HPDE6-E6E7 (cell line): ENCODE data around the gene DPH3.

ENCODE experiments used
- DNase-seq: peaks from one replicate; pipeline ENCODE4 v3.0.0; 2011; ENCODE audit warnings: missing footprints; ENCODE audit errors: extremely low spot score

Gene DPH3

DNA sequence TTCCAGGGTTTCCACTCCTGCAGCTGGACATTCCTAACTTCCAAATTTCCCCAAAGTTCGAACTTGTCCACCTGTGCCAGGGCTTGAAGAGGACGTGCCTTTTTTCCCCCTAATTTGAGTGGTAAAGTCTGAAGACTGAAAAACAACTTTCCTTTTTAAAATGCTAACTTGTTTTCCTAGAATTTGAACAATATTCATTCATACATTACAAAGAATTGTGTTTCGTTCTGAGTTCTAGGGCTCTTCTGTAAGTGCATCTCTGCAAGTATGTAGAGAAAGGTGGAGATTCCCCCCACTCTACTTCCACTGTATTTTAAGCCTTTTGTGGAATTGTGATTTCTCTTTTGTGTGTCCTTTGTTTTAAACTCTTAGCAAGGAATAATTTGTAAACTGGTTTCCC is 9.4 kb downstream of the DPH3 start:
- DNase-seq, result no peak

DNA sequence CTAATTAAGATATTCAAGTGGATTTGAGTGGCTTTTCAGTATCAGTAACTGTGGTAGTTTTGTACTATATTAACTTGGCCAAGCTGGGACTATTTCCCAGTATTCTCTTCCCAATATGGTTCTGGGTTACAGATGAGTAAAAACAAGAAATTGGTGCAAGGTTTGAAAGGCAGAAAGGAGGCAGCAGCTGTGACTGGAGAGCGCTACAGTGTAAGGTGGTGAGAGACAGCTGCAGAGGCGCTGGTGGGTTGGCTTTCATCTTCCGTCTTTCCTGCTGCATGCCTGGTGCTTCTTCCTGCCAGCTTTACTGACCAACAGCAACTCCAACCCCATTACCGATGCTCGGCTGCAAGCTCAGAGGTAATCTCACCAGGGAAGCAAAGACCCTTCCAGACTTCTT is 9.8 kb downstream of the DPH3 start:
- no peak for DNase-seq

DNA sequence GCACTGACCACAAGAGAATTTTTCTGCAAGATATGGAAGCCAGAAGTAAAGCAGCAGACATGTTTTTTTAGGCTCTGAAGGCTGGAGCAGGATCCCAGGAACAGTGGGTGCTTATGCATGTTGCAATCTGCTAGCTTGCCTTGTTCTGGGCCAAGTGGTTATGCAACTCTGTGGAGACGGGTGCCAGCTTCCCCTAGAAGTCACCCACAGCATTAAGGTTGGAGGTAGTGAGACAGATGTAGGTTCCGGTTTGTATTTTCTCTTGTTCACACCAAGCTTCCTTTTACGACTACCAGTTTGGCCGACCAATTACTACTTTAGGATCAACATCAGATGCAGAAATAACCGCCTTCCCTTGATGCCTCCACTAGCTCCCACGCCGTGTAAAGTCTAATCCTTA is 11.1 kb downstream of the DPH3 start:
- no peak for DNase-seq

GRCh38 chr3:16252988-16253387 is 11.8 kb downstream of the DPH3 start:
- DNase-seq, result no peak

- no peak for DNase-seq
Measured at GRCh38 chr3:16252243-16252978, 12.3 kb downstream of the DPH3 start.

DNA sequence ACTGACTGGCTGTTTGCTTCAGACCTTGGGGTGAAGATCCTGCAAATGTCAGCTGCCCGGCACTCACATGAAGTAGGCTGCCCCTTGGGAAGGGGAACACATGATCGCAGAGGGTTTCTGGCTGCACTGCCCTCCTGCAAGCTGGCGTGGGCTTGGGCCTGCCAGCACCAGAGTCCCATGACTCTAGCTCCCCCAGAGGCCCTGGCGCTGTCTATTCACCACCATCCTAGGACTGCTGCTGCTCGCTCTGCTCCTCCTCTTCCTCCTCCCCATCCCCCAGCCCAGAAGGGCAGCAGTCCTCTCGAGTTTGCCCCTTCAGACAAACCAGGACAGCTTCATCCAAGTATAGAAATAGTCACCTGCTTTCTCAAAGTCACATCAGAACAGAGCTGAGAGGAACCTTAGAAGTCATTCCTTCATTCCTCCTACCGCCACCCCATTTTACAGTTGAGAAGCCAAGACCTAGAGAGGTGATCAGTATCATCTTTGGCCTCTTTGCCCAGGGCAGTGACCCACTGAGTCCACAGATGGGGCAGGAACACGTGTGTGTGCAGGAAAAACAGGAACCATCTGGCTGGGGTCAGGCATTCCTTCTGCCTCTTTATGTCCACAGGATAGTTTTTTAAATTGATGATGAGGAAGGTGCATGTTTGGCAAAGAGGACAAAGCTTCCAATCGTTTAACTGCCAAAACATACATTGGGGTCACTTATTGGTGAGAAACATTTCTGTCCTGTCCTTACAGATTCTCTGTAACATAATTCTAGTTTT is 13.2 kb downstream of the DPH3 start:
- no peak for DNase-seq

- no peak for DNase-seq
Measured at GRCh38 chr3:16249886-16250285, 14.9 kb downstream of the DPH3 start.

GRCh38 chr3:16249336-16249735 is 15.4 kb downstream of the DPH3 start:
- DNase-seq, result no peak

DNA sequence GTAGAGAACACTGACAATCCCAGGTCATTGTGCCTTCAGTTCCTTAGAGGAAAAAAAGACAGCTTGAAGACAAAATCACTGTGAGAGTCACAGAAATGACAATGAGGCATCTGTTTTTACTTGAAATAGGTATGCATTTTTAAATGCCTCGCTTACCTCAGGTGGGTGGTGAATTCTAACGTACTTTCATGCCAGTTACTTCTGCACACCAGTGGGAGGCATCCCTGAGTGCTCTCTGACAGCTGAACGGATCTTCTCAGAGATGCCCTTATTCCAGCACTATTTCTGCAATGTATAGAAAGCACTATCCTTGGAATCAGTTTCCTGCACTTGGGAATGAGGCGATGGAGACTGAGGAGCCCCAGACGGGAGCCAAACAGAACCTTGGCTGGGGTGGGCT is 16.2 kb downstream of the DPH3 start:
- no peak for DNase-seq

GRCh38 chr3:16247282-16248061 is 17.3 kb downstream of the DPH3 start:
- peak; percentile 20 for DNase-seq

GRCh38 chr3:16245609-16246008 is 19.1 kb downstream of the DPH3 start:
- no peak for DNase-seq

DNA sequence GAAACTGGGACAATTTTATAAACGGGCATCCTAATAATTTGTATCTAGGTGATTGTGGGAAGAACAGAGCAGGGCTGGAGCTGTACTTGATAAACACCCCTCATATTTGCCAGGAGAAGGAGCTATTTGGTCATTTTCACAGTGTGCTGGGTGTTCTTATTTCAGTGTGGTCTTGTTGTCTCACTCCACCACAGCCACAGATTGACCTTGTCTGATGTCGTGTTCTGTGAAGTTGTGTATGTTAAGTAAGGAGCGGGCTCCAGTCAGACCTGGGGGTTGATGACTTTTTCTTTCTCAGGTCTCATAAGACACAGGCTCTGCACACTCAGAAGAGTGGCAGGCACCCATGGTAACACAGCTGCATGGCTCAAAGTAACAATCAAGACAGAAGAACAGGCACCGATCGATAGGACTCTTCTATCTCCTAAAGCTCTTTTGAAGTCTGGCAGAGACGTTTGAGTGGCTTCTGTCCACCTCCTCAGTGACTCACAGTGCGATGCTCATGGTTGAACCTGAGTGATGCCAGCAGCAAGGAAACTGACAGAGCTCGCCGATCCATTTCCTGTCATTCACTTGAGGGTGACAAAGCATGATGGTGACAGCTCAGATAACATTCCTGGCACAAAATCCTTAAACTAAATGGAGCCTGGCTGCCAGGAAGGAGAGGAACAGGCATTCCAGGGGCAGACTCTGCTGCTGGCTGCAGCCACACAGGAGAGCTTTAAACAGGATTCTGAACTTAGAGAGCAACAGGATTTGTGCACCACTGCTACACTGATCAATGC is 20.8 kb downstream of the DPH3 start:
- no peak for DNase-seq

DNA sequence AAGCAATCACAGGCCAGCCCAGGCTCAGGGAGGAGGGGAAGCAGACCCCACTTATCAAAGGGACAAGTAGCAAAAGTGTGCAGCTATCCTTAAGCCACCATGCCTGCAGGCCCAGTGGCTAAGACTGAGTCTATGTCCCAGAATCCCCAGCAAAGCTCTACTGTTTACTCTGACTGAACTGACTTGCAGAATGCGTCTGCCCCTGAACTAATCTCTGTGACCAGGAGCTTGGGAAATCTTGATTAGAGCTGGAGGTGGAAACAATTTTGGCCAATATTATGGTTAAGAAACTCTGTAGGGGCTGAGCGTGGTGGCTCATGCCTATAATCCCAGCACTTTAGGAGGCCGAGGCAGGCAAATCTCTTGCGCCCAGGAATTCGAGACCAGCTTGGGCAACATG is 22.6 kb downstream of the DPH3 start:
- DNase-seq, result no peak

- DNase-seq, result no peak
Measured at GRCh38 chr3:16241225-16241624, 23.5 kb downstream of the DPH3 start.

DNA sequence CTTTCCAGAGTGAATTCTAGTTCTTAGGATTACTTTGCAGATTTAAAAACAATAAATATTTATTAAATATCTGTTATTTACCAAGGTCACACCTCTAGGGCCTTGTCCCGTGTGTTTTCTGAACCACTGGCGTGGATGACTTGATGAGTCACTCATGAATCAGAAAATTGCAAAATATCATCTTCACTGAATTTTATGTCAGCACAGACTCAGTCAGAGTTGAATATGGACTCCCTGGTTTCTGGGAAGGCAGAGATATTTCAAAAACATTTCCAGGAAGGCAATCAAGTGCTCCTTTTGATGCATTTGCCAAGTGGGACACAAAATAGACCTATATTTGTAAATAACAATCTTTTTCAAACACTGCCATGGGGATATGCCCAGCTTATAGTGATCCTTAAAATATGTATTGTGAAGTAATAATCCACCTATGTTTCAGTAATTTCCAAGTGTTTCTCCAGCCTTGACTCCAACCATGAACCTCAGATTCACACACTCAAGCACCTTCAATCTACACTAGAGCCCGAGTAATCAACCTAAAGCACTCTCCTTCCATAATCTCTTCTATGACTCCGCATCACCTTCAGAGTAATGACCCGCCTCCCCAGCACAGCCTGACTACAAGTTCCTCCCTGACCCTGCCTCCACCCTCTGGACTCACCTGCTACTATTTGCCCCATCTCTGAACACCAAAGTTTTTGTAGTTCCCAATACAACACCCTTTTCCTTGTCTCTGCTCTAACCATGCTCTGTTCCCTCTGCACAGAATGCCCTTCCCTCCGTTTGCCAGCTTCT is 24.3 kb downstream of the DPH3 start:
- peak; percentile 17 for DNase-seq

DNA sequence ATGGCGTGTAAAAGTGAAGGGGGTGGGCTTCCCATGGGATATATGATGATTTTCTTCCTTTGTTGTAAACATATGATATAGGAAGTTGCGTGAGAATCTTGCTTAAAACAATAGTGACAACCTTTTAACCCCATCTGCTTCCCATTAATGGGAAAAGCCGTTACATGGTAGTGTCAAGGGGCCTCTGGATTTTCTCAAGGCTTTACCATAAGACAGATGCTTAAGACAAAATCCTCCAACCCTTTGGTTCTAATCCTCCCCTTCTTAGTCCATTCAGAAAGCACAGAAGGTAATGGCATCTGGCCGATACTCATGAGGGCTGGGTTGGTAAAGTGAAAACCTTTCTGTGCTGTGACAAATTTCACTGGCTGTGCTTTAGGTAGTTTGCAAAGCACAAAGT is 25.0 kb downstream of the DPH3 start:
- DNase-seq, result no peak

GRCh38 chr3:16239086-16239770 is 25.5 kb downstream of the DPH3 start:
- no peak for DNase-seq

DNA sequence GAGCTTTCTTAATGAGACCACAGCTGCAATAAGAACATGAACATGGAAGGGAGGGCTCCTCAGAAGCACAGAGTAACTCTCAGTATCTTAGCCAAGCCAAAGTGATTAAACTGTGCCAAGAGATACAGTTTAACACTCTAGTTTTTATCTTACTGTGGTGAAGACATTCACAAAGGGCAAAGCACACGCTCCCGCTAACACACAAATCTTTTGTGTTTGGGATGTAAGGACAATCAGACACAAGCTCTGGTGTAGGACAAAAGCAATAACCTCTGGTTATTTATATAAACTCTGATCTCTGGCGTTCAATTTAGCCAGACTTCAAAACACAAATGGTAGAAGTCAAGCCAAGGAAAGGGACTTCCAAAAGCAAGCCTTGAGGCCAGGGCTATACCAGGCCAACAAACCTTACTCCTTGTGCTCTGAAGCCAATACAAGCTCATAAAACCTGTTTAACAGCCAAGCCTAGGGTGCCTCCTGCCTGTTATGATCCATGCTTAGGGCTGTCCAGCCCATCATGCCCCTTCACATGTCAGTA is 27.8 kb downstream of the DPH3 start:
- DNase-seq, result no peak

- DNase-seq, result no peak
Measured at GRCh38 chr3:16236030-16236639, 28.6 kb downstream of the DPH3 start.

- no peak for DNase-seq
Measured at GRCh38 chr3:16234281-16234680, 30.5 kb downstream of the DPH3 start.
